HepG2 (cell line): ENCODE measurements around the gene ESYT3.

Source experiments
- CTCF ChIP-seq: sonication (generic); formaldehyde crosslinking; IDR thresholded peaks from 2 replicates; pipeline ENCODE4 v1.5.0; 2020; ENCODE audit warnings: mild to moderate bottlenecking, missing genetic modification reagents, moderate library complexity
- ESRRA ChIP-seq: sonication (generic); formaldehyde crosslinking; IDR thresholded peaks from 2 replicates; pipeline ENCODE4 v1.5.1; 2020; ENCODE audit warnings: mild to moderate bottlenecking, low read depth, missing genetic modification reagents
- NR2F6 ChIP-seq, 2 experiments: IDR thresholded peaks; 2 replicates each; pipeline ENCODE4 v1.6.1; 2016; ENCODE audit warnings: antibody characterized with exemption in 1 of 2, mild to moderate bottlenecking in 1 of 2
- ZBTB42 ChIP-seq: sonication (generic); formaldehyde crosslinking; IDR thresholded peaks from 2 replicates; pipeline ENCODE4 v1.5.0; 2020; ENCODE audit warnings: mild to moderate bottlenecking, missing genetic modification reagents
- ZSCAN9 ChIP-seq: IDR thresholded peaks from 2 replicates; pipeline ENCODE4 v1.6.1; 2016; ENCODE audit warnings: borderline replicate concordance

DNA sequence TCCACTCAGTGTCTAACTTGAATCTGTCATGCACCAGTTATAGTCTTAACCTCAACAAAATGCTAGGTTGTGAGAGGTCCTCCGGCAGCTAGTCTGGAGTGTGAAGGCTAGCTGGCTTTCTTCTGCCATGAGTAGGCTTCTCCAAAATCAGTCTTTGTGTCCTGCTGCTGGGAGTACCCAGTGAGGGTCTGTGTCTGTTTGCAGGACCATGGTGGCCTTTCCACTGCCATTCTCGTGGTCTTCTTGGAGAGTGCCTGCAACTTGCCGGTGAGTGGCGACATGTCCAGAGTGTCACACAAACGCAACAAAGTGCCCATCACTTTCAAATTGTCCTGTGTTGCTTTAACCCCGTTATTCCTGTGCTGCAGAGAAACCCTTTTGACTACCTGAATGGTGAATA, 34.0 kb downstream of the ESYT3 start:
- TF ChIP-seq ZBTB42 (CRISPR knock-in tag) (no peak), ESRRA (CRISPR knock-in tag) (no peak), ZSCAN9 (CRISPR knock-in tag) (no peak), CTCF (CRISPR knock-in tag) (no peak), NR2F6 (IDR thresholded peaks at IDR 0.05) (no peak), NR2F6 (CRISPR knock-in tag; IDR thresholded peaks at IDR 0.05) (no peak)
